Fibroblast of mammary gland (primary cell): ENCODE data around the gene ATP1B4.
A peak's percentile ranks its signal among the peaks of the same experiment; 100 is the strongest.

Source experiments
- DNase-seq: peaks from one replicate; pipeline ENCODE4 v3.0.0-alpha.2; 2010; ENCODE audit warnings: low read depth
- H3K4me3 ChIP-seq: 2 replicates; pipeline ENCODE4 v1.5.1; 2011; ENCODE audit warnings: low read depth, mild to moderate bottlenecking, low read length, moderate library complexity; ENCODE audit not compliant: control insufficient read depth
- TF ChIP-seq, protein P1 (sequence below): conservative IDR thresholded peaks from 2 replicates; pipeline ENCODE4 v1.5.1; 2011; ENCODE audit warnings: low read depth, low read length, inconsistent platforms; ENCODE audit not compliant: control insufficient read depth, insufficient read depth

ATP1B4 gene

DNA sequence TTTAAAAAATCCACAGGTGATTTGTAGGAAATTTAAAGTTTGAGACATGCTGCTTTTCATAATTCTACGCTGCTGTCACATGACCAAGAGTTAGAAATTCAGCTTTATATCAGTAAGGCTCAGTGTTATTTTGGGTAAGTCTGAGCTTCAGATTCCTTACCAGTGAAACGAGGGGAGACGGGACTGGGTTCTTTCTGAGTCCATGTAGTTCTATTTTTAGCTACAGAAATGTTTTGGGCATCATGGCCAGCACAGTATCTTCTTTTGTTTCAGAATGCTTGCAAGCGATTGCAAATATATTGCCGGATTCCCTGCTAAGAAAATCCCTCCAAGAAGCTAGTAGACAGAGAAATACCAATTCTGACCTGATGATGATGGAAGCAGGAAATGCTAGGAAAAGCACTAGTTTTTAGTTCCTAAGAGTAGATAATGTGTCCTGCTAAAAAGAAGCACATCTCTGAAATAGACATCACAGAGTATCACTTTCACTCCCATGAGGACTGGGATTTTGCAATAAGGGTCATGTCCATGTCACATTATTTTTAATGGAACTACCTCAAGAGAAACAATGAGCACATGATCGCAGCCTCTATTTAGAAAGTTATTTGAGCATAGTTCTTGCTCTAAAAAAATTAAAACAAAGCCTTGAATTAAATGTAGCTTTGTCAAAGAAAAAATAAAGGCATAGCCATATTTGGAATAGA, 10.9 kb downstream of the ATP1B4 start:
- TF ChIP-seq, protein P1, sequence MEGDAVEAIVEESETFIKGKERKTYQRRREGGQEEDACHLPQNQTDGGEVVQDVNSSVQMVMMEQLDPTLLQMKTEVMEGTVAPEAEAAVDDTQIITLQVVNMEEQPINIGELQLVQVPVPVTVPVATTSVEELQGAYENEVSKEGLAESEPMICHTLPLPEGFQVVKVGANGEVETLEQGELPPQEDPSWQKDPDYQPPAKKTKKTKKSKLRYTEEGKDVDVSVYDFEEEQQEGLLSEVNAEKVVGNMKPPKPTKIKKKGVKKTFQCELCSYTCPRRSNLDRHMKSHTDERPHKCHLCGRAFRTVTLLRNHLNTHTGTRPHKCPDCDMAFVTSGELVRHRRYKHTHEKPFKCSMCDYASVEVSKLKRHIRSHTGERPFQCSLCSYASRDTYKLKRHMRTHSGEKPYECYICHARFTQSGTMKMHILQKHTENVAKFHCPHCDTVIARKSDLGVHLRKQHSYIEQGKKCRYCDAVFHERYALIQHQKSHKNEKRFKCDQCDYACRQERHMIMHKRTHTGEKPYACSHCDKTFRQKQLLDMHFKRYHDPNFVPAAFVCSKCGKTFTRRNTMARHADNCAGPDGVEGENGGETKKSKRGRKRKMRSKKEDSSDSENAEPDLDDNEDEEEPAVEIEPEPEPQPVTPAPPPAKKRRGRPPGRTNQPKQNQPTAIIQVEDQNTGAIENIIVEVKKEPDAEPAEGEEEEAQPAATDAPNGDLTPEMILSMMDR, result no peak
- no peak for DNase-seq
- no peak overlapping the region for H3K4me3 ChIP-seq

DNA sequence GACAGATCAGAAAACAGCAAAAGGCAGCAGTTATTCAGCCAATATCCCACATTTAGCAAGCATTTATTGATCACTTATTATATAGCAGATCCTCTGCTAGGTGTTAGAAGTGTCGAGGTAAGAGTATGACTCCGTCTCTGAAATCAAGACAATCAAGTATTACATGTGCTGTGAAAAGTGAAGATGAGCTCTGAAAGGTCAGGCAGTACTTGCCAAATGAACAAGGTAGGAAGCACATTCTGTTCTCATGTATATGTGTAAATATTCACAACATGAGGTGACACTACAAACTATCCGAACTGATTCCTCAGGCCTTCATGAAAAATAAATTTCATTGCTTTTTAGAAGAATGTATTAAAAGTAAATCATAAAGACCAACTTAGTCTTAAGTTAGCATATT, 15.3 kb downstream of the ATP1B4 start:
- DNase-seq, result no peak
- TF ChIP-seq, protein P1, result no peak
- H3K4me3 ChIP-seq, result no peak overlapping the region

DNA sequence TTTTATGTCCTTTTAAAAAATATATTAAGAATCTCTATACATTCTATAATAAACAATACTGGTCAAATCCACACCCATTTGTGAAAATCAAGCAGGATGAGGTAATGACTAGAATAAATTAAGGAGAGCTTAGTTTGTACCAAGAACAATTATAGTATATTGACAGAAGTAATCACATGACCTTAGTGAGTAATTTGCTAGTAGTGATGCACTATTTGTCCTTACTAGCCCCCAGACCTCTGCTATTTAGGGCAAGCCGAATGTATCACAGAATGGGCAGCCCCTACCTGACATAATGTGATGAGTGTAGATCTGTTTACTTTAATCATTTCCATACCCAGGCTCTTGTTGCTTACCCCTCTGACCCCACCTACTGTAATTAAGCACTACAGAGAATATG, 15.8 kb downstream of the ATP1B4 start:
- DNase-seq, result no peak
- TF ChIP-seq, protein P1, result no peak

DNA sequence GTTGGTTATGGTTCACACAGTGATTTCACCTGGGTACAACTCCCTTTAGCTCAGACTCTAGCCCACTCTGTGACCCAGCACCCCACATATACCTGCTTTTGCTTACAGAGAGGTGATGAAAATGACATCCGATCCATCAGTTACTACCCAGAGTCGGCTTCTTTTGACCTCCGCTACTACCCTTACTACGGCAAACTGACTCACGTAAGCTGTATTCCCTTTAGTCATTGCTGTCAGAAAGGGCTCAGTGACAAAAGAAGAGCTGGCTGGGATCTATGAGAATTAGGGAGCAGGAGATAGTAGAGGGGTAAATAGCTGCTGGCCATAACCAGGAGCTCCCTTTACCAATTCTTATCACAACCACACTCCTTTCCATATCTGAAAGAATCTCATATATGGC, 16.7 kb downstream of the ATP1B4 start:
- no peak overlapping the region for H3K4me3 ChIP-seq
- TF ChIP-seq, protein P1, result no peak
- DNase-seq, result no peak

More for the DNA sequence above, 15.8 kb downstream of the ATP1B4 start:
- no peak overlapping the region for H3K4me3 ChIP-seq

DNA sequence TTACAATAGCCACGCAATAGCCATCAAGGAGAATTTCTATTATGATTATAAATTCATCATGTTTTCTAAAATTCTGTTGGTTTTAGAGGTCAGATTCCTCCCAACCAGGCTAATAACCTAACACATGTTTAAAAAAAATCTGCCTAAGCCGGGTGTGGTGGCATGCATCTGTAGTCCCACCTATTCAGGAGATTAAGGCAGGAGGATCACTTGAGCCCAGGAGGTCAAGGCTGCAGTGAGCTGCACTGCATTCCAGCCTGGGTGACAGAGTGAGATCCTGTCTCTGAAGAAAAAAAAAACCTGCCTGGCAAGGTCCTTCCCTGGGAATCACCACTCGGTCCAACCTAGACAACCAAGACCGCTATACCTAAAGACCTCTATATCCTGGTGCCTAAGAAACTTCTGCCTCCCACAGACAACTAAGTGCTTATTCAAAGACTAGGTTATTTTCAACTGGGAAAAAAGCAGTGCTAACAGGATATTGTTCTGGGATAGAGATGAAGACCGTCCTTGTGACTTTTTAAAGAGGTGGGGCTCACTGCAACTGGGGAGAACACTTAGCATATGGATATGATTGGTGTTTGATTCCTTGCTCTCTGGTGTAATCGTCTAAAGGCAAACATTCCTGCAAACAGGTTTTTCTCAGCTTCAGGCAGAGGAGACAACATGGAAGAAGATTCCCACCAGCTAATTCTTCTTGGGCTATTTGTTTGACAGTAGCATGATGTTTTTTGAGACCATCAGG, 18.2 kb downstream of the ATP1B4 start:
- DNase-seq, result no peak
- H3K4me3 ChIP-seq, result no peak overlapping the region
- TF ChIP-seq, protein P1, result no peak

DNA sequence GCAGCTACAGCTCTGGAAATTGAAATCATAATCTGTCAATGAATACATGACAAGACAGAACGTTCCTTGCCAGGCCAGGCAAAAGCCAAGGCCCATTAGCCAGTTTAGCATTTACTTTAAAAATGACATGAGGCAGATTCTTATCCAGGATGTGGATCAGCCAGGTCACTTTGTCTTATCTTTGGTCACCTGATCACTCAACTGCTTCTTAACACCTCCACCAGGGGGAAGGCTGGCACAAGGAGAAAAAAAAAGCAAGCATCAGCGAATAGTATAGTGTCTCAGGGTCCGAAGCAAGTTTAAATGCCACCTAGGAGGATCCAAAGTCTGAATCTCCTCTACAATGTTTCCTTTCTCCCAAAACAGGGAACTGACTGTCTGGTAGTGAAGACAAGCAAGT, 18.8 kb downstream of the ATP1B4 start:
- H3K4me3 ChIP-seq, result no peak overlapping the region
- DNase-seq, result peak; percentile 9
- TF ChIP-seq, protein P1, result peak; percentile 28
